GM12872 (cell line): Measurements from ENCODE around the gene ADAMTS10.

ENCODE experiments used
- CTCF ChIP-seq: IDR thresholded peaks from 3 replicates; pipeline ENCODE4 v1.5.1; 2011; ENCODE audit warnings: low read depth, mild to moderate bottlenecking, low read length, moderate library complexity; ENCODE audit not compliant: insufficient read depth

The ADAMTS10 gene

GRCh38 chr19:8536282-8536681, 74.2 kb downstream of the ADAMTS10 start:
- TF ChIP-seq CTCF: no peak

GRCh38 chr19:8532225-8532624, 78.3 kb downstream of the ADAMTS10 start:
- TF ChIP-seq CTCF: no peak

GRCh38 chr19:8531470-8531869, 79.0 kb downstream of the ADAMTS10 start:
- no peak for TF ChIP-seq CTCF
